HG02798 (cell line): Measurements from ENCODE around the gene S100A7A.
"Not testable (repeated sequence)": the region's sequence is repeated elsewhere in the genome, so short reads cannot be mapped to it uniquely, and the experiment has no call there.

Experiments used
- ATAC-seq: cut with Tn5 transposase; IDR thresholded peaks from one replicate; pipeline ENCODE4 v1.9.1; 2021; ENCODE audit warnings: mild to moderate bottlenecking; ENCODE audit not compliant: unreplicated experiment, poor library complexity

S100A7A gene

GRCh38 chr1:153419436-153419793, 3.1 kb downstream of the S100A7A start:
- ATAC-seq, result not testable (repeated sequence)

DNA sequence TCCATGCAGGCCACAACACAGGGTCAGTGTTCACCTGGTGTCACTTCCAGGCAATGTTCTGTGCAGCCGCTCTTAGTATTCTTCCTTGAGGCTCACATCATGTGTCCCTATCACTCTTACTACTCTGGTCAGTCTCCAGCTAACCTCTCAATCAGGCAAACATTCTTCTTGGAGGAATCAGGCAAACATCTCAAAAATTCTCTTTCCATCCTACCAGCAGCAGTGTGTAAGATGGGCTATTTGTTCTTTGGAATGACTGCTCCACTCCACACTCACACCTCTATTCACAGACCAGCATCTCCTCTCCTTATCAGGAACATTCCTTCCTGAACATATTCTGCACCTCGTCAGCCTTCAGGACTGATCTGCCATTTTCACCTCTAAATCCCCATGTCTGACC, 4.0 kb downstream of the S100A7A start:
- ATAC-seq, result no peak

GRCh38 chr1:153422450-153423068, 6.2 kb downstream of the S100A7A start:
- no peak for ATAC-seq

DNA sequence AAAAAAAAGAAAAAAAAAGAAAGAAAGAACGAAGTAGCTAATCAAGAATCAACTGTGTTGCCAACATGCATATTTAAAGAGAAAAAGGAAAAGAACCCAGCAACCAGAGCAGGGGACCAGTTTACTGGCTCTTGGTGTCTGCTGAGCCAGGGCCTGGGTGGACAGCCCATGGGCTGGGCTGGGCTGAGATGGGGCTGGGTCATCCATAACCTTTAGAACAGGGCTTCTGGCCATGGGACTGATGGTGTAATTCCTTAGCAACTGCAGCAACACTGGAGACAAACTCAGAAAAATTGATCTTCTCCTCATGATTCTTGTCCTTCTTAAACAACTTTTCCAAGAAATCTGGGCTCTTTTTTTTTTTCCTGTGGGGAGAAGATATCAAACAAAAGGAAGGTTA, 10.5 kb downstream of the S100A7A start:
- ATAC-seq, result no peak

GRCh38 chr1:153428073-153428638, 11.8 kb downstream of the S100A7A start:
- no peak for ATAC-seq

GRCh38 chr1:153428791-153429190, 12.5 kb downstream of the S100A7A start:
- ATAC-seq, result no peak

DNA sequence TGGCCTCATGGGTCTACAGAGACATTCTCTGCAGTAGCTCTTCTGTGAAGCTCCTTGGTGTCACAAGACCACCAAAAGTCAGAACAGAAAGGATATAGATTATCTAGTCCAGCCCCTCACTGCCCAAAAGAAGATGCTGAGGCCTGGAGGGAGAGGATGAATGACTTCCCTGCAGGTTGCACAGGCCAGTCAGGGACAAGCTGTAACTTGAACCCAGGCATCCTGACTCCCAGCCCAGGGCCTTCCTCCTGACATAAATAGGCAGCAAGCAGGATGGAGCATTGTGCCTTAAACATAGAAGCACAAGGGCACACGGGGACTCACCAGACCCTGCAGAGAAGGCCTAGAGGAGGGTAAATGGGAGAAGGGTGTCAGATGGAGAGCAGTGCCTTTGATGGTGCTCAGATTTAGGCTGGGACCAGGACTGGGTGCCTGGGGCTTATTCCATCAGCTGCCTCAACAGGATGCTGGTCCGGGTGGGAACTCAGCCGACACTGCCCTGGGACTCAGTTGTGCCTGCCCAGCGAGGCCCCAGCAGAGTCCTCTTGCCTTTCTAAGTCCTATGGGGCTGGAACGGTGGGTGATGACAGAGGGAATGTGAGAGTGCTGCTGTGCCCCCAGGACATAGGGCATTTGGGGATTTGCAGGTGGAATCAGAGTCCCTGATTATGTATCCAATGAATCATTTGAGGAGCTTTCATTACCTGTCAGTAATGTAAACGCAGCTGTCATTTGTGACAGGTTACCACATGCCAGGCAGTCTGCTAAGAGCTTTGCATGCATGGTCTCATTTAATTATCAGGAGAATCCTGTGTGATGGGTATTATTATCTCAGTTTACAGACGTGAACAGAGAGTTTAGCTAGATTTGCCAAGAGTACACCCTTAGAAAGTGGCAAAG, 13.2 kb downstream of the S100A7A start:
- ATAC-seq, result no peak

DNA sequence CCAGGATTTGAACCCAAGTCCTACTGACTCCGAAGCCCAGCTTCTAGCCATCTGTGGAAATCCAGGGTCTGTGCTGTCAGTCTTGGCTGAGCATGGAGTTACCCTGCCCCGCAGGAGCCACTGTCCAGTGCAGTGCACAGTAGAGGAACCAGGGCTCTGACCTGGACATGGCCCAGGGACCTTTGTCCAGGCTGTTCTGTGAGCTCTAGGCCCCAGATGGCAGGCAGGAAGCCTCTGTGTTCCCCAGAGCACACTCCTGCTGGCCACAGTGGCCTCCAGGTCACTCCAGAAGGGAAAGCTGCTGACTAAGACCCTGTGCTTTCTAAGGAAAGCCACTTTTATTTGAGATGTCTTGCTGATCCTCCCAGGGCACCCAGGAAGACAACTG, 13.8 kb downstream of the S100A7A start:
- no peak for ATAC-seq

DNA sequence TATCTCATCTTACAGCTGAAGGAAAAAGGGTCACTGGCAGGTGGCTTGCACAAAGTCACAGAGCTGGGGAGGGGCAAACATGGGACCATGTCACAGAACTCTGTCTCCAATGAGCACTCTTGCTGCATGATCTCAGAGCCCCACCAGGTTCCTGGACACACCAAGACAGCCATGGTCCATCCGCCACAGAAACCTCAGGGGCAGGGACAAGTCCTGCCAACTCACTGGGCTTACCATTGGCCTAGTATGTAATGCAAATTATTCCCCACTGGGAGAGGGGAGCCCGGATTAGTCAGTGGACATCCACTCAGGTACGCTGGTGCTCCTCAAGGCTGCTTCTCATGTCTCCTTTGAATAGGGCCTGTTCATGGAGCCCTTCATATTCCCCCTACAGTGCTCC, 14.2 kb downstream of the S100A7A start:
- no peak for ATAC-seq

- ATAC-seq, result no peak
Measured at GRCh38 chr1:153431002-153431401, 14.7 kb downstream of the S100A7A start.

DNA sequence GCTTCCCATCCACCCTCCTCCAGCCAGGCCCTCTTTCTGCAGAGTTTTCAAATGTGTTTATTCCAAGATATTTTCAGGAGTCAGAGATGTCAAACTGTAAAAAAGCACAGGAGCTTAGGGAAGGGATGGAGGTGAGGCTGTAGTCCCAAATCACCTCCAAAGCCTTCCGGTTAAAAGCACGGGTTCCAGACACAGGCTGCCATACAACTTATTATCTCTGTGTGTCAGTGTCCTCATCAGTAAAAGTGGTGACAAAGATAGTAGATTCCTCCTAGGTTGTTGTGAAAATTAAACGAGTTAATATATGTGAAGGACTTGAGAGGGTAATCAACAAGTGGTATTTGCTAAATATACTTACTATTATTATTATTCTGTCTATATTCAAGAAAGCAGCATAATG, 15.1 kb downstream of the S100A7A start:
- no peak for ATAC-seq

DNA sequence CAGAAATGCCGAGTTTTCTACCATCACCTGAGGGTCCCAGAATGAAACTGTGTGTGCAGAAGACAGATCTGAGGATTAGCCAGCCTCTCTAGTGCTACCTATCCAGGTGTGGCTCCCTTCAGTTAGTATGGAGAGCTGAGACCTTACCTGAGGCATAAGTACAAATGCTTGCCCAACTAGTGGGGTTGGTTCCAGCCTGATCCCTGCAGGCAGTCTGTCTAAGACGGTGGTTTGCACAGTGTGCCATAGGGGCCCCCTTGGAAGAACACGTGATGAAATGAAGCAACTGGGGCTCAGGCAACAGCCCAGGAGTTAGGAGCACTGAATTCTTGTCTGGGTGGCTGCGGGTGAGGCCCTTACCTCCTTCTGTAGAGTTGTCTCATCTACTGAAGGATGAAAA, 15.6 kb downstream of the S100A7A start:
- ATAC-seq, result no peak

- no peak for ATAC-seq
Measured at GRCh38 chr1:153432874-153433681, 16.8 kb downstream of the S100A7A start.

GRCh38 chr1:153434746-153435455, 18.6 kb downstream of the S100A7A start:
- ATAC-seq, result no peak

- ATAC-seq, result no peak
Measured at GRCh38 chr1:153437236-153437635, 20.9 kb downstream of the S100A7A start.

GRCh38 chr1:153438599-153438998, 22.3 kb downstream of the S100A7A start:
- ATAC-seq, result no peak

DNA sequence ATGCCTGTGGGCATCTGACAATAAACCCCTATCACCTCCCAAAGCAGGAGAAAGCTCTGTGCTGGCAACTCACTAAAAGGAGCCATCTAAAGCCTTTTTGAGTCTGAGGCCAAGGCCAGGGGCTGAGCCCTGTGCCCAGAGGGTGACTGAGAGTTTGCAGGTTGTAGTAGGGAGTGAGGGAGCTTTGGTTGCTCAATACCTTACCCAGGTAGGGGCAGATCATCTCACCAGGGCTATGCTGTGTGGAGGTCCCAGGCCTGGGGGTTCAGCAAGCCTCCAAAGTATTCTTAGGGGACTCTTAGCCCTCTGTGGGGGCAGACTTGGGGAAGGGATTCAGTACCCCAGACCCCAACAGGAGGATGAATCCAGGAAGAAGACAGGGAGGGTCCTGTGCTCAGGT, 23.0 kb downstream of the S100A7A start:
- ATAC-seq, result no peak

DNA sequence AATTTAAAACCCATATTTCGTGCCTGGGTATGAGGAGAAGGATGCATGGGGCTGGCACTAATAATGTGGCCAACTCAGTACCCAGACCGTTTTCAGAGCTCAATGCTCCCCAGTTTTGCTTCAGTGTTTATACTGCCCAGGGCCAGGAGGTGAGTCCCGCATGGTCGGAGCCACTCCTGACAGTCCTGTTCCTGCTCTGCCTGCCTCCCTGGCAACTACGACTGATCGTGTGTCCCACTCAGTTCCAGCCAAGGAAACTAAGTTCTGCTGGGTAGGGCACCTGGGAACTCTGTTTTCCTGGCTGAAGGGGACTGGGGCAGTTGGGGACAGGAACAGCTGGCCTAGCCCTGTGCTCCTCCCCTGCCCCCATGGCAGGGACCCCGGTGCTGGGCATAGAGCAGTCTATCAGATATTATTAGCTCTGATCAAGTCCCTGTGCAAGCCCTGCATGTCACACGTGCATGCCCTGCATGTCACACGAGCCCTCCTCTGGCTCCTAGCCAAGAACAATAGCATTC, 25.0 kb downstream of the S100A7A start:
- ATAC-seq, result no peak

DNA sequence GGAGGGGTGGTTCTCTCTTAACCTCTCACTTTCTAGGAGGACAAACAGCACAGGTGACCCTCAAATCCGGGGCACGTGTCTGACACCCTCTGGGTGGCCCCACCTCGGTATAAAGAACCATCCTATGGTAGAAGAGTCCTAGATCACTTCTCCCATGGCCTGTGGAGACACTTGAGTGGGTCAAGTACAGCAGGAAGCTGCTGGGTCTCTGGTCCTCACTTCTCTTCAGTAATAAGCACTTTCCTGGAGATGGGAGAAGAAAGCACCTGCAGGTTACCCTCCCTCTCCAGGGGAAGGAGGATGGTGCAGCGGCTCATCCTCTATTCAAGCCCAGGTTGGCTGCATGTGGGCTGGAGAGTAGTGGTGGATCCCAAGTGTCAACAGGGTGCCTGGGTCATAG, 27.2 kb downstream of the S100A7A start:
- no peak for ATAC-seq

DNA sequence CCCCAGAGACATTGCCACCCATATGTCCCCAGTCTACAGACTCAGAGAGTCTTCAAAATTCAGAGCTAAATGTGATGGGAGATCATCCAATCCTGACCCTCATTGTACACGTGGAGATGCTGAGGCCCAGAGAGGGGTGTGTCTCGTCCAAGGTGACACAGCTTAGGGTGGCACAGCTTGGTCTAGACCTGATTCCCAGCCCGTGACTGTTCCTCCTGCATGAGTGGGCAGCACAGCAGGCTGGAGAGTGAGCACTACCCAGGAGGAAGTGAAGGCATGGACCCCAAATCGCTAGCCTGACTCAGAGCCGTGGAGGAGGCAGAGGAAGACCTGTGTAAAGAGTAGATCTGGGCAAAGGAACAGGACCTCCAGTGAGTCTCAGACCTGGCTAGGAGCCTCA, 27.8 kb downstream of the S100A7A start:
- no peak for ATAC-seq
